Choroid plexus epithelial cell (primary cell): ENCODE measurements around the gene SYMPK.
A peak's percentile ranks its signal among the peaks of the same experiment; 100 is the strongest.

Experiments
- DNase-seq: peaks from one replicate; pipeline ENCODE4 v3.0.0-alpha.2; 2010; ENCODE audit warnings: low read depth
- H3K4me3 ChIP-seq: 2 replicates; pipeline ENCODE4 v1.5.1; 2011; ENCODE audit warnings: low read depth, mild to moderate bottlenecking, control low read depth, low read length, moderate library complexity
- CTCF ChIP-seq: conservative IDR thresholded peaks from 2 replicates; pipeline ENCODE4 v1.5.1; 2011; ENCODE audit warnings: low read depth, mild to moderate bottlenecking, control low read depth, inconsistent platforms, low read length, moderate library complexity

SYMPK gene

GRCh38 chr19:45784096-45784495 is 78.9 kb downstream of the SYMPK start:
- no peak overlapping the region for H3K4me3 ChIP-seq
- TF ChIP-seq CTCF = no peak
- no peak for DNase-seq

GRCh38 chr19:45782820-45783785 is 79.8 kb downstream of the SYMPK start:
- peak overlapping the region; percentile 64 for H3K4me3 ChIP-seq
- TF ChIP-seq CTCF = no peak
- peak; percentile 67 for DNase-seq

- DNase-seq = no peak
- no peak for TF ChIP-seq CTCF
- peak within 1 kb of the TSS; percentile 64 for H3K4me3 ChIP-seq
These were observed 80.7 kb downstream of the SYMPK start, which contains the start of gene DMPK for GRCh38 chr19:45782162-45782691. Gene DMPK, minus strand, starts transcription at chr19:45782490. Its CDS starts 138 bp downstream, at chr19:45782352.

GRCh38 chr19:45781214-45782161 is 81.5 kb downstream of the SYMPK start:
- peak overlapping the region; percentile 64 for H3K4me3 ChIP-seq
- TF ChIP-seq CTCF = no peak
- no peak for DNase-seq

- no peak for DNase-seq
- no peak overlapping the region for H3K4me3 ChIP-seq
- TF ChIP-seq CTCF = no peak
These were observed 82.3 kb downstream of the SYMPK start for GRCh38 chr19:45780448-45781213.

GRCh38 chr19:45780146-45780447 is 82.8 kb downstream of the SYMPK start:
- TF ChIP-seq CTCF = no peak
- no peak overlapping the region for H3K4me3 ChIP-seq
- no peak for DNase-seq
